Keratinocyte (primary cell): ENCODE results near the gene SRGAP3. TPM values are rescaled to one million over a fixed set of nuclear protein-coding genes. Genes with fewer than 3 reads are reported as not detected.

Source experiments
- DNase-seq: peaks from one replicate; pipeline ENCODE4 v3.0.0-alpha.2; 2011; ENCODE audit warnings: low read depth, missing footprints, low spot score
- FAIRE-seq: peaks from 2 replicates; lab custom pipeline; 2011; peaks lifted over from hg19 to GRCh38; lab: Jason Lieb, UNC
- H2AFZ ChIP-seq: 2 replicates; pipeline ENCODE4 v1.6.0; 2012; ENCODE audit warnings: low read length, control low read depth, inconsistent platforms; ENCODE audit not compliant: control insufficient read depth
- H3K27ac ChIP-seq: 2 replicates; pipeline ENCODE4 v1.5.1; 2011; ENCODE audit warnings: low read length; ENCODE audit not compliant: control insufficient read depth, insufficient read depth
- H3K27me3 ChIP-seq: 3 replicates; pipeline ENCODE4 v1.6.0; 2011; ENCODE audit warnings: low read length; ENCODE audit not compliant: control insufficient read depth, insufficient read depth; ENCODE audit errors: extremely low read depth
- H3K36me3 ChIP-seq, 2 experiments: 2 replicates in 1 of 2; 3 replicates in 1 of 2; pipeline ENCODE4 v1.5.1; 2011; ENCODE audit warnings: low read length in 2 of 2, mild to moderate bottlenecking in 1 of 2; ENCODE audit not compliant: control insufficient read depth in 2 of 2, insufficient read depth in 2 of 2; ENCODE audit errors: extremely low read depth in 1 of 2
- H3K4me1 ChIP-seq: 3 replicates; pipeline ENCODE4 v1.5.1; 2011; ENCODE audit warnings: low read length; ENCODE audit not compliant: control insufficient read depth, insufficient read depth; ENCODE audit errors: extremely low read depth
- H3K4me2 ChIP-seq: 3 replicates; pipeline ENCODE4 v1.6.0; 2011; ENCODE audit warnings: low read depth, low read length; ENCODE audit not compliant: control insufficient read depth, insufficient read depth; ENCODE audit errors: extremely low read depth
- H3K4me3 ChIP-seq, 3 experiments: fragments of 200-600 bp in 1 of 3; sonication (generic) in 1 of 3; 2 replicates in 2 of 3; 3 replicates in 1 of 3; pipeline ENCODE4 v1.5.1; 2011 to 2016; ENCODE audit warnings: low read length in 3 of 3, mild to moderate bottlenecking in 3 of 3, control low read depth in 2 of 3, inconsistent platforms in 1 of 3, low read depth in 1 of 3, mixed read lengths in 1 of 3, mixed run types in 1 of 3, moderate library complexity in 1 of 3; ENCODE audit not compliant: control insufficient read depth in 2 of 3, insufficient read depth in 2 of 3; ENCODE audit errors: extremely low read depth in 1 of 3
- H3K79me2 ChIP-seq: 2 replicates; pipeline ENCODE4 v1.6.0; 2012; ENCODE audit warnings: low read length; ENCODE audit not compliant: control insufficient read depth, insufficient read depth
- H3K9ac ChIP-seq: 3 replicates; pipeline ENCODE4 v1.6.0; 2011; ENCODE audit warnings: low read length; ENCODE audit not compliant: control insufficient read depth, insufficient read depth; ENCODE audit errors: extremely low read depth
- H3K9me1 ChIP-seq: 3 replicates; pipeline ENCODE4 v1.6.0; 2011; ENCODE audit warnings: low read length; ENCODE audit not compliant: control insufficient read depth, insufficient read depth; ENCODE audit errors: extremely low read depth
- H3K9me3 ChIP-seq: 2 replicates; pipeline ENCODE4 v1.5.1; 2012; ENCODE audit warnings: low read depth, low read length; ENCODE audit not compliant: control insufficient read depth
- H4K20me1 ChIP-seq: 3 replicates; pipeline ENCODE4 v1.6.0; 2011; ENCODE audit warnings: low read length; ENCODE audit not compliant: control insufficient read depth, insufficient read depth; ENCODE audit errors: extremely low read depth
- CTCF ChIP-seq, 3 experiments: IDR thresholded peaks in 1 of 3; conservative IDR thresholded peaks in 1 of 3; optimal IDR thresholded peaks in 1 of 3; 2 replicates in 2 of 3; 3 replicates in 1 of 3; pipeline versions ENCODE3 to v1.5.1; 2011; ENCODE audit warnings: low read length in 3 of 3, mild to moderate bottlenecking in 3 of 3, moderate library complexity in 2 of 3, control low read depth in 1 of 3, inconsistent platforms in 1 of 3; ENCODE audit not compliant: insufficient read depth in 2 of 3; ENCODE audit errors: extremely low read depth in 1 of 3
- EZH2 ChIP-seq: IDR thresholded peaks from one replicate; pipeline ENCODE4 v1.6.1; 2012; ENCODE audit warnings: inconsistent platforms, mild to moderate bottlenecking, low read length, moderate library complexity
- dilution Hi-C: fragments of 300-500 bp; cut with MboI; formaldehyde crosslinking; loops from one replicate; pipeline ENCODE4 v1.7.0; 2020; ENCODE audit warnings: low sequenced_read_pairs; ENCODE audit not compliant: extremely low pct_ligation_motif_present
- polyA plus RNA-seq, 5 experiments: library from polyadenylated mRNA; depleted of rRNA in 3 of 5; stranded (reverse) in 3 of 5; stranded (forward) in 1 of 5; unstranded in 1 of 5; fragments of >200 nt; gene quantifications; 1 replicate in 1 of 5; 2 replicates in 3 of 5; 3 replicates in 1 of 5; pipeline versions ENCODE4 v1.2.1 to v1.2.3, GENCODE V29; 2011 to 2012; ENCODE audit warnings: missing spikeins in 2 of 5, low read depth in 1 of 5, low replicate concordance in 1 of 5

Gene SRGAP3
- polyA plus RNA-seq, 1 donor (not counting 4 experiments of a cell fraction or from before 2014, with no cell fraction given), result 7.2 TPM

DNA sequence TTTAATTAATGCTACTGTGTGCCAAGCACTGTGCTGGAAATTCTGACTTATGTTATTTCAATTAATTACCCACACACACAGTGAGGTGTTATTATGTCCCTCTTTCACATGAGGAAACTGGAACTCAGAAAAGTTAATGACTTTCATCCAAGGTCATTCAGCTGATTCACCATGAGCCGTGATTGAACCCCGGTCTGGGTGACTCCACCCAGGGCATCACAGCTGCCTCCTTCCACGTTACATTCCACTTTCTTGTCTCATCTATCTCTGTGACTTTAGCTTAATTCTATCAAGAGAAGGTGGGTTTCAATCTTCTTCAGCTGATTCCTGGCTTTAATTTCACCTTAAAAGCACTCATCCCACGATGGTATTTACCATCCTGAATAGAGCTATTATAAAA lies 16.3 kb downstream of the SRGAP3 start:
- Histone ChIP-seq H4K20me1 (no peaks in the 10 kb centered on the region), H3K4me3 (no peak overlapping the region), H3K36me3 (peaks cover 2 to 3% of the 10 kb centered on the region in 2 experiments), H3K79me2 (peaks cover 23% of the 10 kb centered on the region), H3K27ac (no peak overlapping the region), H3K27me3 (no peaks in the 10 kb centered on the region), H3K4me1 (no peaks in the 10 kb centered on the region), H3K4me2 (no peak overlapping the region), H3K9me1 (no peaks in the 10 kb centered on the region), H2AFZ (no peak overlapping the region), H3K9me3 (no peaks in the 10 kb centered on the region), H3K9ac (no peak overlapping the region)
- TF ChIP-seq CTCF (optimal IDR thresholded peaks at IDR 0.05 in 1 of 3, IDR thresholded peaks at IDR 0.05 in 1 of 3, conservative IDR thresholded peaks at IDR 0.05 in 1 of 3; ENCODE audit: extremely low read depth in 1 of 3, insufficient read depth in 2 of 3, low read length in 3 of 3) (no peak), EZH2 (no peak)
- dilution Hi-C loops, result no loop called here
- no peak for FAIRE-seq
- DNase-seq, result no peak

DNA sequence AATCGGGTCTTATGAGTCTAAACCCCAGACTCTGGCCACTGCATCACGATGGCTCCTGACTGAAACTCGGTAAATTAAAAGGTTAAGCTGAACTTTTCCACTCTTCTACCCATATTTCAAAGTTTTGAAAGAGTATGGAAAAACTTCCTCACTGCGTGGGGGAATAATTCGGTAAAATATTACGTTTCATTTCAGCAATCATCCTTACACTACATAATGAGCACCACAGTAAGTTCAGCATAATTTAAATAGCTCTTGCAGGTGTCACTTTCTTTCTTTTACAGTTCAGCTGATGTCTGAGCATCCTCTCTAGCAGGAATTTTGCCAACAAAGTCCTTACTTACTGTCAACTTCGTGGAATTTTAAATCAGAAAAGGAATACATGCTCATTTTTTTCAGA lies 17.5 kb downstream of the SRGAP3 start:
- TF ChIP-seq EZH2 (no peak), CTCF (optimal IDR thresholded peaks at IDR 0.05 in 1 of 3, IDR thresholded peaks at IDR 0.05 in 1 of 3, conservative IDR thresholded peaks at IDR 0.05 in 1 of 3; ENCODE audit: extremely low read depth in 1 of 3, insufficient read depth in 2 of 3, low read length in 3 of 3) (no peak)
- H3K4me1 ChIP-seq, result no peaks in the 10 kb centered on the region
- FAIRE-seq, result no peak
- H3K27me3 ChIP-seq, result no peaks in the 10 kb centered on the region
- H2AFZ ChIP-seq, result no peak overlapping the region
- no peak overlapping the region for H3K4me2 ChIP-seq
- no peak for DNase-seq
- no peaks in the 10 kb centered on the region for H4K20me1 ChIP-seq
- H3K27ac ChIP-seq, result no peak overlapping the region
- H3K36me3 ChIP-seq, result peaks cover 2 to 3% of the 10 kb centered on the region in 2 experiments
- H3K9me3 ChIP-seq, result no peaks in the 10 kb centered on the region
- no peak overlapping the region for H3K4me3 ChIP-seq
- H3K9me1 ChIP-seq, result no peaks in the 10 kb centered on the region
- dilution Hi-C loops, result no loop called here
- H3K9ac ChIP-seq, result no peak overlapping the region
- peaks cover 21% of the 10 kb centered on the region for H3K79me2 ChIP-seq
